Activated naive CD4-positive, alpha-beta T cell (primary cell): Measurements from ENCODE around the gene SLC8A1.

Experiments
- DNase-seq, 4 experiments: peaks; one replicate each; lab custom pipeline; 2025; lab: John Stamatoyannopoulos, UW

Gene SLC8A1

DNA sequence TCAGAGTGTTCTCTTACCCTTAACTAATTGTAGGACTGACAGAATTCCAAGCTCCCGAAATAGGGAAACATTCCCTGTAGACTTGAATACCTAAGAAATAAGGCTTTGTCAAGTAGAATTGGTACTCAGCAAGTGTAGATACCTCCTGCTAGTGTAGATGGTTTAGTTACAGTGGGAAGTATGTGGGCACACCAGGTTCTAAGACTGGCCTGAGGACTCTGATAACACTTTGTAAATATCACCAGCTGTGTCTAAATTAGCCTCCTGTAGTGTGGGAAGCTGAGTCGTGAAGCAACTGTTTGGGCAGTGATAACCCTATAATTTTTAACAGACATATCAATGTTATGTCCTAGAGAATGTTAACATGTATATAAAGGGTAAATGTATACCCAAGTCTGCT lies 304.5 kb downstream of the SLC8A1 start:
- no peak for DNase-seq

DNA sequence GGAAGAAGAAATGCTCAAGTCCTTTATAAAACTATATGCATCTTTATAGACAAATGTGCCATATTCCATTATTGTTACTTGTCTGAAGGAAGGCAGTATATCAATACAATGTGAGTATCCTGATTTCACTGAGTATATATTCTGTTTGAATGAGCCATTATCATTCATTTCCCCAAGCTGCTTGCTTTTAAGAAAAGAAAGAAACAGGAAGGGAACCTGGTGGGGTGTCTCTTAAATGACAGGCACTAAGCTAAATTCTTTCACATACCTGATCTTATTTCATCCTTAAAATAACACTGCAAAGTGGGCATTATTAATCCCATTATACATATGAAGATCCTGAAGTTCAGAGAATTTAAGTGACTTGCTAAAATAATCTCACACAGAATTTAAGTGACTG lies 307.9 kb downstream of the SLC8A1 start:
- no peak for DNase-seq

DNA sequence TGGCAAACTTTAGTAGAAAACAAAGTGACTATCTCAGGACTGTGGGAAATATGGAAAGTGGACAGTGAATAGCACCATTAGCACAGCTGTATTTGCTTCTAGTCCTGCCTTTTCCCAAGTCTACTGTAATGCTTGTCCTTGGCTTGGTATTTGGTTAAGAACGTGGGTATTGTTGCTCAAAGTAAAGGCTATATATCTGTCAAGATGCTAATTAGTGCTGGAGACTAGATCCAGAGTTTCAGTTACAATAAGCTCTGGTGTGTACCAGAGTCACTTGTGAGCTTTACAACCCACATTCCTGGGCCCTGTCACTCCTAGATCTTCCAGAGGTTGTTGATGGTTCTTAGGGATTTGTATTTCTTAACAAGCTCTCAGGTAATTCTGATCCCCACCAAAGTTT lies 313.6 kb downstream of the SLC8A1 start:
- no peak for DNase-seq

DNA sequence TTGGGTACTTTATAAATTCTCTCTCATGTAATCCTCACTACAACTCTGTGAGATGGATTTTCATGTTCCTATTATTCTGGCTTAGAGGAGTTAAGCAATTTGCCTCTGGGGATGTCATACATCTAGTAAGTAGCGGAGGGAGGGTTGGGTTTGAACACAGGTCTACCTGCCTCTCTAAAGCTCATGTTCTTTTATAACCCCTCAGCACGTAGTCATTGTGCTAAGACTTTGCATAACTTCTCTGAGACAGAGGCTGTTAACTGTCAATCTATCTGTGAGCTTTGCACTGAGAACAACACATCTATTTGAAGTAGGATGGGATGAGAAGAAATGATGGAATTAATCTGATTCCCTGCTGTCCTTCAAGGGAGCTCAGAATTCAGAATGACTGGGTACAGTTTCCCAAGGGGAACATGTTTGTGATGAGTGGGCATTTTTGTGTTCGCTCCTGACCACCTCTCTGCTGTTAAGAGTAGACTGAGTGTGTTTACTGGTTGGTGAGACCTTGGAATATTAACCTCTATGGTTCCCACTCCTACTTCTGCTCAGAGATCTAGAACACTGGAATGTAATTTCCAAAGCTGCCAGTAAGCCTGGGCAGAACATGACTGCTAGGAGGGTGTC lies 320.7 kb downstream of the SLC8A1 start:
- no peak for DNase-seq

DNA sequence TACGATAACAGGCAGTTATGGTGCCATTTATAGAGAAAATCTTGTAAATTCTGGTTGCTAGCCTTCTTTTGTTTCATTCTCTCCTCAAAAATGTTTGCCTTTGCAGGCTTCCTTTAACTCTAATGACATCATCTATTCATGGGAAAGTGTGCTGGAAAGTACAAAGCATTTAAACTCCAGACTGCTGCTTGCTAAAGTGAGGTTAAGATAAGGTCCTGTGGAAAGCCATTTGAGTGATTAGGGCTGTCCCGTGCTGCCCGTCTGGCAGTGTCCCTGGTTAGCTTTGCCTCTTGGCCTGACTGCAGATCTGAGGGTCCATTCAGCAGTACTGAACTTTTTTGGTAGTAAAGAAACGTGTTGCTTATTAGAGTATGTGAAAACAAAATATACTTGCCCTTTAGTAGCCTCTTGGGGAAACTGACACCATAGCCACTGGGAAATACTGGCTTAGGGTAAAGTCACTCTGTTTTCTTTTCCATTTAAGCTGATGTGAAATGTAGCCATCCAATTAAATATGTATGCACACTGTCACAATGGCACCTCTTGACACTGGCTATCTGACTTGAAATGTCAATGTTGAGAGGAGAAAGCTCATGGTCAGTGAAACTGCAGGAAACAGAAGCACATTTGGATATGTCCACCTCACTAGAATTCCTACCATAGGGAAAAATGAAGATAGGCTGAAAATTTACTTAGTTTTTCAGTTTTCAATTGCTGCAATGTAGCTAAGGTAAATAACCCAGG lies 321.5 kb downstream of the SLC8A1 start:
- no peak for DNase-seq

DNA sequence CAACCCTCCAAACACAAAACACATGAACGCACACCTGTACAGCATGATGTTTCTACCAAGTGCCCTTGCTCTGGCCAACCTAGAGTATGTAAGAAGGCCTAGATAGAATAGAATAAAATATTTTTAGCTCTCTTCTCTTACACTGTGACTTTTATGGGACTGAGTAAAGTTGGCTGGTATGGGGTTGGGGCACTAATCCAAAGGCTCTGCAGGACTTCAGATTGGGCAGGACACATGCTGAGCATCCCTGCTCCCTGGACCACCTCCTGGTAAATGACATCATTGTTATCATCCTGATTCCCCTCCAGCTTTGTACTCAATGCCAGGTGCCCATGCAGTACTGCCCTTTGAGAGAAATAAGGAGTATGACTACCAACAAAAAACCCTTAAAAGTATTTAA lies 322.2 kb downstream of the SLC8A1 start:
- no peak for DNase-seq

DNA sequence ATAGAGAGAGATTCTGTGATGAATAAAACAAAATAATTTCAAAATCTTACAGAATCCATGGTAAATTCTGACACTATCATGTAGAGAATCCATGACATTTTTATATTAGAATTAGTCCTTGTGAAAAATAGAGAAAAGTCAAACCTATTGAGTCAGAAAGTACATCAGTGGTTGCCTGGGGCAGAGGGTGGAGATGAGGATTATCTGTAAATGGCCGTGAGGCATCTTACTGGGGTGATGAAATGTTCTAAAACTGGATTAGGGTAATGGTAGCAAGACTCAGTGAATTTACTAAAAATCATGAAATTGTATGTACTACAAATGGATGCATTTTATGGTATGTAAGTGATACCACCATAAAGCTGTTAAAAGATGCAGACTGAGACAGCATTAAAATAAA lies 323.1 kb downstream of the SLC8A1 start:
- no peak for DNase-seq

DNA sequence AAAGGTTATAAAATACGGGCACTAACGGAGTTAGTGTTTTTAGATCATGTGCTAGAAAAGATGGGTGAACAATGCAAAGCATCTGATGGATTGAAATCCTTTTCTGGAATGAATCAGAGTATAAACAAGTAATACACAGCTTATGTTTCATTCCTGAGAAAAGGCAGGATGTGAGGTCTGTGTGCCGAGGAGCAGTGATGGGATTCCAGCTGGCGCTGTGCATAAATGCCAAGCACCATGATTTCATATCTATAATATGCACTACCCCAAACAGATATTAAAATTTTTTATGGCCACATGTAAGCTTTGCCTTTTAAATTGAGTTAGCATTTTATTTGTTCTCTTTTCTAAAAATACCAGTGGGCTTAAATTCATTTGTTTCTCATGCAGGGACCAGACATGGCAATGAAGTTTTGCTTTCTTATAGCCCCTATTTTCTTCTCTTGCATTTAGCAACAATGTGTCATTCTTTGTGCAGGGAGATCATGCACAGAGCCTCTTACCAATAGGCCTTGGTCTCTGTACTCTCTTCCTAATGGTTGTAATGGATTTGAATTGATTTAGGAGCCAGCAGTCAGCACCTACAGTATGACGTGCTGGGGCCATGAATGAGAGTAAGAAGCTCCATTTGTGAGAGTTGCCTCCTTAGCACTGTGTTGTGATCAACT lies 323.9 kb downstream of the SLC8A1 start:
- no peak for DNase-seq

DNA sequence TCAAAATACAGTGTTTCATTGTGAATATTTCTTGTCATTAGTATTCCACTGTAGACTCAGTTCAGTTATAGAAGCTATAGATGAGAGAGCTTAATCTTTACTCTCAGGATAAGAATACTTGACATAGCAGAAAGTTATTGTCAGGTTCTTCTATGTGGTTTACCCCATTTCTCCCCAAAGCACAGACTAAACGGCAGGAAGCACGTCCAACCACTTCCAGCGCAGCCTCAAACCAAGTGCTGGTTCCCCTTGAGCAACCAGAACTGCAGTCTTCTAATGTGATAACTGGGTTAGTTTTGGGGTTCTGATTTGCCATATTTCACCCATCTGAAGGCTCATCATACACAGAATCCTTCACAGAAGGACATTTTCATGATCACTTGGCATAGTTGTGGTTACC lies 324.7 kb downstream of the SLC8A1 start:
- DNase-seq = no peak

DNA sequence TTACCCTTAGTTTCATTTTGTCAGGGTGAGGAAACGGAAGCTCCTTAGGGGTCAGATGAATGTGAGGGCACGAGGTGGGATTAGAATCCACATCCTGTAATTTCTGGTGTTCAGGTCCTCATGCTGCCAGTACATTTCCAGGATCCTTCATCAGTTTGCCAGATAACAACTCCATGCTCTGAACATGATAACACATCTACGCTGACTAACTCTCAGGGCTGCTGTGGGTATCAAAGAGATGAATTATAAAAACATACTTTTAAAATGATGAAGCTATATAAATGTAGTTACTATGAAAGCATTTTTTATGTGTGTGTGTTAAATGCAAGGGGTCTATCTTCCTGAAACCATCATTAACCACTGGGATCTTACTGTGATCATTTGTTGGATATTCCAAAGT lies 325.9 kb downstream of the SLC8A1 start:
- no peak for DNase-seq

DNA sequence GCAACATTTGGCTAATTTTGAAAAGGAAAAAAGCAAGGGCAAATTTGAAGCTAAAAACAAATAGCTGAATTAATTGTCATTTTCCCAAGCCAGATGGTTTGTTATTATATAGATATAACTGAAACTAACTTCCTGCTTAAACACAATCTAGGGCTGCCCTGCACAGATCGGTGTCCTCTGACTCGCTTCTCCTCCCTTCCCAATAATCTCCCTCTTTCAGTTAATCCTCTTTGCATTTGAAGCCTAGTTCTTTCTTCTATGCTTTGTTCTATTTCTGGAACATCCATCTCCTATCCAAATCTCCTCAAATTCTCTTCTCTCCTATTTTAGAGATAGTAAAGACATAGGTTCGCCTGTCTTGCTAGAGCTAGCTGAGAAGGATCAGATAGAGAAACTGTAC lies 328.1 kb downstream of the SLC8A1 start:
- no peak for DNase-seq

DNA sequence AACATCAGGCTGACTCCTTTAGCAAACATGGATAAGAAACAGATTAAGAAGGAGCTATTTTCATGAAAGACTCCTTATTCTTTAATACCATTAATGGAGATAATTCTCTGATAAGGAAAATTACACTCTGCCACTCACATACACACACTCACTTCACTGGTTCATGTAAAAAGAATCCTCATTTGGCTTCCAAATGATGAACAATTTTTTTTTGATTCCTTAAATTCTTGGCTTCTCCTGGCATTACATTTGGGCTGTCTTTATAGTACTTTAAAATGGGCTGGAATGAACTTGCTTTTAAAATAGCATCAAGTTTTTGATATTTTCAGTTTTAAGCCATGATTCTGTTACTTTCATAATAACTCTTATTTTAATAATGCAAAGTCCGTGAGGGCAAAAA lies 328.6 kb downstream of the SLC8A1 start:
- no peak for DNase-seq

DNA sequence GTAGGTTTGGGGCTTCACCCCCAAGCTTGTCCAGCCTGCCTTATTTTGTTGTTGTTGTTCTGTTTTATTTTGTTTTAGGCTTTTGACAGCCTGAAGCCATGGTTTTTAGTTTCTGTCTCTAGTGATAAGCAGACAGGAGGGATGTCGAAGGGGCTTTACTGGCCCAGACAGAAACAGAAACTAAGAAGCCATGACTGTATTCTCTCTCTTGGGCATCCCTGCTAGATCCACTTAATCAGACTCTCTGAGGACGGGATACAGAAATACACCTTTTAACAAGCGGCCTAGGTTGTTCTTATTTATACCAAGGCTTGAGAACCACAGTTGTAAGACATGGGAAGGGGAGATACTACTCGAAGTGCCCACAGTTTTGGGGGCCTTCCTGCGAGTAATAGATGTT lies 330.9 kb downstream of the SLC8A1 start:
- no peak for DNase-seq

DNA sequence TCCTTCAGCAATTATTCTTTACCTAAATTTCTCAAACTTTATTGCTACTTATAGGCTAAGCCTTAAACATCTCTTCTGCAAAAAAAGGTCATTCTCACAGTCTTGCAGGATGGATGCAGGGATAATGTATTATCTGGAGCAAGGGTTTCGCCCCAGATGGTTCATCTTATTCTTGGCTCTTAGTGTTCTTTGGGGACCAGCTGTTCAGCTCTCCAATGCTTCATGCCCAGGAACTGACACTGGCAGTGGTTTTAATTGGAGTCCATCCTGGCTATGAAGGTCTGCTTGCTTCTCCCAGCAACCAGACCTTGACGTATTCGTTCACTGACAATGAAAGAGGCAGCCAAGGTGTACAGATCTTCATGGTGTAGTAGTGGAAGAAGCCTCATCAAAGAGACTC lies 331.9 kb downstream of the SLC8A1 start:
- no peak for DNase-seq

DNA sequence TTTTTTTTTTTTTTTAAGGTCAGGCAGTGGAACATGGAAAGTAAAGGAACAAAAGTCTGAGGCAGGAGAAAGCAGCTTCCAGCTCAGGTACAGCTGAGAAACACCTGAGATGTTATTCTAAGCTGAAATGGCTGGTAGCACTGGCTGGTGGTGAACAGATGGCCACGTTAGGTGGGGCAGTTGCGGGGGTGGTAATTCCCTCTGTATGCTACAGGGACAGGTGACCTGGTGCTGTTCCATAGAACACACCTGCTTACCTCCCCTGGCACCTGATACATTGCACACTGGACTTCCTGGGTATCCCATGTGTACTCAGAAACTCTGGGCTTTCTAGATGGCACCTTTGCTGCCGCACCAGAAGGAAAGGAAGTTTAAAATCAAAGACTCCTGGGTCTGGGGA lies 333.3 kb downstream of the SLC8A1 start:
- no peak for DNase-seq

DNA sequence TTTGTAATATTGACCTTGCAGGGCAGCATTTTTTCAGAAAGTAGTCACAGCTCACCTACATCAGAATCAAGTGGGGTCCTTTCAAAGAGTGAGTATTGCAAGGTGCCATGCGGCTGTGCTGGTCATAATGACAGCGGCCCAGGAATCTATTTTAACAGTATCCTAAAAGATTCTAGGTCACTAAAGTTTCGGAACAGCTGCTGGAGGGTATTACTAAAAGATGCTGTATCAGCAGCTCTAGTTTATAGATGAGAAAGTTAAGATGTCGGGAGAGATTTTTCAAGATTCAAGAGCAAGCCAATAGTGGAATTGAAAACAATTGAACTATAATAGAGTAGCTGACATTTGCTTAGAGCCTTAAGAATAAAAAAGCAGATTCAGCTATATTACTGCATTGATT lies 336.0 kb downstream of the SLC8A1 start:
- no peak for DNase-seq

DNA sequence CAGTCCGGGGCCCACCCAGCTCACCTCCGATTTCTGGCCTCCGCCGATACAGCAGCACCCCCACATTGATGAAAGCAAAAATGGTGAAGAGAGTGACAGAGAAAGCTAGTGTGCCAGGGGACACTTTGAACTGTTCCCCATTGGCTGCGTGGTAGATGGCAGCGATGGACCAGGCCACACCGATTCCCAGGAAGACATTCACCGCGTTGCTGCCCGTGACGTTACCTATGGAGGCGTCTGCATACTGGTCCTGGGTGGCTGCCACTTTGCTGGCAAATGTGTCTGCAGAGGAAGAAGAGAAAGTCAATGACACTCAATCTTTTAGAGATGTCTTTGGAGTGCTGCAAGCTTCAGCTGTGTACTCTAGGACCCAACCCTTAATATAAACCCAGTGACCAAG lies 336.5 kb downstream of the SLC8A1 start:
- DNase-seq = no peak

DNA sequence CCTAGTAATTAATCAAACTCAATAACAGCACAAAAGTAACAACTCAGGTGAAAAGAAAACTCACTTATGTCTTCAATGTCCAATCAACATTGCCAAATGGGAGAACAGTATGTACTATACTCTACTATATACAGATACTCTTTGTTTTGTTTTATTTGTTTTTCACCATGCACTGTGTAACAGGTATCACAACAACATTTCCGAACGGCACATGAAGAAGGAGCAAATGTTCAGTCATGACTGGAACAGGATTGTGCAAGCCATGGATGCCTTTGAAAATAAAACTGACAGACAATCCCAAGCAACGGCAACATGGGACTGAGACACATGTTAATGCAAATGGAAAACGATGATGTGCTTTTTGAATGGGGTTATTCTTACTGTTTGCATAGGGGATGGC lies 337.9 kb downstream of the SLC8A1 start:
- no peak for DNase-seq

DNA sequence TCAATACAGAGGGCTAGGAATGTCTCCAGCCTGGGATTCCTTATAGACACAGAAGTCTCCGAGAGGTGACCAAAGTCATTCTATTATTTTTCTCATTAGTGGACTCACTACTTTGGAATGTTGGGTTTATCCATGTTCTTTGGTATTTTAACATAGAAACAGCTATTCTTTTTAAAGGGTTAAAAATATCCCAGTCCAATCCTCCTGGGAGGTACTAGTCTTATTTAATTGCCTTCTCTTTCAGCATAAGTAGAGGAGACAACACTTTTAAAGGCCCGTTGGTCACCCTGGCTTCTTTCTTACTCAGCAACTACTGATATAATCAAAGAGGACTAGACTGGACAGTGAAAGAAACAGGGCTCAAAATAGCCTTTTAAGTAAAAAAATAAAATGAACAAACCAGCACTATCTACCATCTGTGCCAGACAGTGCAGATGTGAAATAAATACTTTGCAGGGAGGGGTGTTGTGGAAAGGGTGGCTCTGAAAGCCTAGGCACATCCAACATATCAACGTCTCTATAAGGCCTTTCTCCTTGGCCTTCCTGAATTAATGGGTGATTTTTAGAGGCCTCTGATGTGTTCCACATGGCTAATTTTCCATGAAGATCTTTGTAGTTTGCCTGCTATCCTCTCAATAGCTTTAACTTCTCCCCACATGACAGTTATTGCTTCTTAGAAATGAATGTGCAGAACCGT lies 338.5 kb downstream of the SLC8A1 start:
- DNase-seq = no peak

DNA sequence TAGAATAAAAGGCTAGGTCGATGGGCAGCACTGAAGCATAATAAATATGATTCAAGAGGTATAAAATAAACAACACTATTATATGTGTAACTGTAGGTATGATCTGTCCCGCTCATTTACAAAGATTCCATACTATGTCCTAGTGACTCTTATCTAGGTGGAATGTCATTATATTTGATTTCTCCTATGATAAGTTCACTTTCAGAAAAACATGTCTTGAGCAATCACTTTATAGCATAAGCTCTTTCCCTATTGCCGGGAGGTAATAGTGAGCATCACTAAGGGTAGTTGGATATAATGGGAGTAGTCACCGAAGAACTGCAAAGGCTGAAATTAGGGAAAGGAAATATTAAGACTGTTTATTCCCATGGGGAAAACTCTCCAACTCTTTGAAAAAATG lies 342.5 kb downstream of the SLC8A1 start:
- no peak for DNase-seq

DNA sequence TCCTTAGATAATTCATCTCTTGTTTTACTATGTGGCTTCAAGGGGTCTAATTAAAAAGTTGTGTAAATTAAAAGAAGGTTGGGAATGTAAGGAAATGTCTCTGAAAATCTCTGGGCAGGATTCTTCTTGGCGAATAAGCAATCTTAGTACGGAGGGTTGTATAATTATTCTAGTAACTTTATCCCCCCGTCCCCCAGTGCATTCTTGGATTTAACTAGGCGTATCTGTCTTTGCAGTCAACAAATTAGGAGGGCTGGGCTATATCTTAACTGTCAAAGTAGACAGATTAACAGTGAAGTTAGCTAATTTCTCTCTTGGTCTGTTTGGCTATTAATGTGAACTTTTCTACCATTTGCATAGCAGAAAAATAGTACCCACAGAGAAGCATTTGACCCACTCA lies 343.0 kb downstream of the SLC8A1 start:
- no peak for DNase-seq

DNA sequence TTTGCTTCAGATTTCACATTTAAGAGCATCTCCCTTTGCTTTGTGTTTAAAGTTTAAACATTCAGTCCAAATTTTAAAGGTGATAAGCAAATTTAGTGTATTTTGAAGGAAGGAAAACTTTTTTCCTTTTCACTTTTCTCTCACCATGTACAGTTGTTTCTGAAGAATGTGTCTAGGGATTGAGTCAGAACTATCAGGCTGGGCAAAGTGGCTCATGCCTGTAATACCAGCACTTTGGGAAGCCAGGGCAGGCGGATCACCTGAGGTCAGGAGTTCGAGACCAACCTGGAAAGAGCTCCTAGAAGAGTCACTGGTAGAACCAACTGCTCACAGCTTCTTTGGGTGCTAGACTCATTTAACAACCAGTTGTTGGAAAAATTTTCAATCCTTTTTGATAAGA lies 345.8 kb downstream of the SLC8A1 start:
- DNase-seq = no peak

DNA sequence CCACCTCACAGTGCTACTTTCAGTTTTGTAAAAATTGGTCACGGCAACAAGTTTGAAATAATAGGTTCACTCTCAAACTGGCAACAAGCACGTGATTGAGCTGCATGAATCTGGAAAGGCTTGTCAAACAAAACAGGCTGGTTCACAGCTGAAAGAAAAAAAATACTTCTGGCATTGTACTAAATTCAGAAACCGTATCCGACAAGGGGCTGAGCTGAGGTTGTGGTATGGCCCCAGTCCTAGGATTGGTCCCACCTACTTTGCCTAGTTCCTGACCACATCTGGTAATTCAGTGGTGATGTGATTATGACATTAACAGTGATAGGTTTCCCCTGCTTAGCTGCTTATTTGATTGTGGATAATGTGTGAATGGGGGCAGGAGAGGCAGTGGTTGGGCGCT lies 346.3 kb downstream of the SLC8A1 start:
- no peak for DNase-seq
